ENCODE results near the gene WIPF2.

The WIPF2 gene

GRCh38 chr17:40321961-40322357 lies 102.9 kb downstream of the WIPF2 start:
- Mint-ChIP-seq H3K36me3 (ENCODE audit: low read depth) (peaks cover 28% of the 10 kb centered on the region), H3K27ac (peak overlapping the region; percentile 96), H3K4me1 (ENCODE audit: low read depth) (peaks cover 72% of the 10 kb centered on the region), H3K4me3 (peak overlapping the region; percentile 96), H3K27me3 (ENCODE audit: low read depth) (peaks cover 2% of the 10 kb centered on the region), H3K9me3 (no peaks in the 10 kb centered on the region)
- DNase-seq (ENCODE audit: low spot score): no peak

GRCh38 chr17:40322358-40323315 lies 103.5 kb downstream of the WIPF2 start:
- Mint-ChIP-seq H3K27me3 (ENCODE audit: low read depth) (peaks cover 2% of the 10 kb centered on the region), H3K27ac (peak overlapping the region; percentile 96), H3K4me3 (peak overlapping the region; percentile 96), H3K9me3 (no peaks in the 10 kb centered on the region), H3K4me1 (ENCODE audit: low read depth) (peaks cover 73% of the 10 kb centered on the region), H3K36me3 (ENCODE audit: low read depth) (peaks cover 28% of the 10 kb centered on the region)
- peak; percentile 87 for DNase-seq (ENCODE audit: low spot score)

GRCh38 chr17:40323391-40324381 lies 104.6 kb downstream of the WIPF2 start:
- DNase-seq (ENCODE audit: low spot score): peak; percentile 57
- Mint-ChIP-seq H3K4me3 (peak overlapping the region; percentile 96), H3K36me3 (ENCODE audit: low read depth) (peaks cover 30% of the 10 kb centered on the region), H3K9me3 (no peaks in the 10 kb centered on the region), H3K27ac (peak overlapping the region; percentile 96), H3K27me3 (ENCODE audit: low read depth) (peaks cover 2% of the 10 kb centered on the region), H3K4me1 (ENCODE audit: low read depth) (peaks cover 76% of the 10 kb centered on the region)

GRCh38 chr17:40325156-40326013 lies 106.3 kb downstream of the WIPF2 start:
- peak overlapping the region; percentile 96 for H3K4me3 Mint-ChIP-seq
- no peak for DNase-seq (ENCODE audit: low spot score)
- H3K27ac Mint-ChIP-seq: peak overlapping the region; percentile 96
- peaks cover 77% of the 10 kb centered on the region for H3K4me1 Mint-ChIP-seq (ENCODE audit: low read depth)
- no peaks in the 10 kb centered on the region for H3K9me3 Mint-ChIP-seq
- H3K36me3 Mint-ChIP-seq (ENCODE audit: low read depth): peaks cover 30% of the 10 kb centered on the region
- H3K27me3 Mint-ChIP-seq (ENCODE audit: low read depth): peaks cover 2% of the 10 kb centered on the region

GRCh38 chr17:40326014-40326831 lies 107.1 kb downstream of the WIPF2 start:
- H3K4me1 Mint-ChIP-seq (ENCODE audit: low read depth): peaks cover 78% of the 10 kb centered on the region
- peaks cover 2% of the 10 kb centered on the region for H3K27me3 Mint-ChIP-seq (ENCODE audit: low read depth)
- peak overlapping the region; percentile 96 for H3K27ac Mint-ChIP-seq
- H3K4me3 Mint-ChIP-seq: peak overlapping the region; percentile 91
- no peaks in the 10 kb centered on the region for H3K9me3 Mint-ChIP-seq
- peak; percentile 56 for DNase-seq (ENCODE audit: low spot score)
- H3K36me3 Mint-ChIP-seq (ENCODE audit: low read depth): peaks cover 26% of the 10 kb centered on the region

GRCh38 chr17:40326832-40327199 lies 107.7 kb downstream of the WIPF2 start:
- peaks cover 81% of the 10 kb centered on the region for H3K4me1 Mint-ChIP-seq (ENCODE audit: low read depth)
- DNase-seq (ENCODE audit: low spot score): no peak
- H3K27ac Mint-ChIP-seq: peak overlapping the region; percentile 96
- H3K9me3 Mint-ChIP-seq: no peaks in the 10 kb centered on the region
- peaks cover 26% of the 10 kb centered on the region for H3K36me3 Mint-ChIP-seq (ENCODE audit: low read depth)
- peaks cover 2% of the 10 kb centered on the region for H3K27me3 Mint-ChIP-seq (ENCODE audit: low read depth)
- peak overlapping the region; percentile 91 for H3K4me3 Mint-ChIP-seq

GRCh38 chr17:40327244-40327729 lies 108.2 kb downstream of the WIPF2 start:
- Mint-ChIP-seq H3K36me3 (ENCODE audit: low read depth) (peaks cover 23% of the 10 kb centered on the region), H3K27me3 (ENCODE audit: low read depth) (peaks cover 2% of the 10 kb centered on the region), H3K4me1 (ENCODE audit: low read depth) (peaks cover 81% of the 10 kb centered on the region), H3K4me3 (peak overlapping the region; percentile 91), H3K27ac (peak overlapping the region; percentile 96), H3K9me3 (no peaks in the 10 kb centered on the region)
- DNase-seq (ENCODE audit: low spot score): no peak

- Mint-ChIP-seq H3K4me3 (peak overlapping the region; percentile 91), H3K27ac (peak overlapping the region; percentile 96), H3K4me1 (ENCODE audit: low read depth) (peaks cover 83% of the 10 kb centered on the region), H3K36me3 (ENCODE audit: low read depth) (peaks cover 27% of the 10 kb centered on the region), H3K27me3 (ENCODE audit: low read depth) (no peaks in the 10 kb centered on the region), H3K9me3 (no peaks in the 10 kb centered on the region)
- DNase-seq (ENCODE audit: low spot score): no peak
Measured at GRCh38 chr17:40327735-40328385, 108.8 kb downstream of the WIPF2 start.

GRCh38 chr17:40328386-40328766 lies 109.3 kb downstream of the WIPF2 start:
- H3K36me3 Mint-ChIP-seq (ENCODE audit: low read depth): peaks cover 30% of the 10 kb centered on the region
- H3K9me3 Mint-ChIP-seq: no peaks in the 10 kb centered on the region
- H3K4me3 Mint-ChIP-seq: peak overlapping the region; percentile 62

GRCh38 chr17:40329839-40330794 lies 111.0 kb downstream of the WIPF2 start:
- peak overlapping the region; percentile 92 for H3K27ac Mint-ChIP-seq

More at GRCh38 chr17:40328386-40328766, 109.3 kb downstream of the WIPF2 start:
- no peak for DNase-seq (ENCODE audit: low spot score)
- Mint-ChIP-seq H3K27ac (peak overlapping the region; percentile 12), H3K27me3 (ENCODE audit: low read depth) (no peaks in the 10 kb centered on the region), H3K4me1 (ENCODE audit: low read depth) (peaks cover 77% of the 10 kb centered on the region)

GRCh38 chr17:40330850-40331470 lies 111.9 kb downstream of the WIPF2 start:
- peaks cover 44% of the 10 kb centered on the region for H3K36me3 Mint-ChIP-seq (ENCODE audit: low read depth)
- H3K27me3 Mint-ChIP-seq (ENCODE audit: low read depth): no peaks in the 10 kb centered on the region
- no peak for DNase-seq (ENCODE audit: low spot score)
- no peaks in the 10 kb centered on the region for H3K9me3 Mint-ChIP-seq
- H3K4me1 Mint-ChIP-seq (ENCODE audit: low read depth): peaks cover 75% of the 10 kb centered on the region
- peak overlapping the region; percentile 85 for H3K4me3 Mint-ChIP-seq
- peak overlapping the region; percentile 92 for H3K27ac Mint-ChIP-seq

More at GRCh38 chr17:40329839-40330794, 111.0 kb downstream of the WIPF2 start:
- H3K36me3 Mint-ChIP-seq (ENCODE audit: low read depth): peaks cover 42% of the 10 kb centered on the region
- no peaks in the 10 kb centered on the region for H3K9me3 Mint-ChIP-seq
- peaks cover 81% of the 10 kb centered on the region for H3K4me1 Mint-ChIP-seq (ENCODE audit: low read depth)
- DNase-seq (ENCODE audit: low spot score): no peak
- no peaks in the 10 kb centered on the region for H3K27me3 Mint-ChIP-seq (ENCODE audit: low read depth)
- peak overlapping the region; percentile 85 for H3K4me3 Mint-ChIP-seq
